OCI-LY7 (cell line): Measurements from ENCODE around the gene COL4A2. TPM values are rescaled to one million over a fixed set of nuclear protein-coding genes. Genes with fewer than 3 reads are reported as not detected.

Experiments
- BruUV-seq: library from RNA; stranded (reverse); fragments of 400-500 nt; replicated peaks from 2 replicates; lab custom pipeline; 2021; lab: Mats Ljungman, UMichigan
- CTCF ChIA-PET: fragments of 300-600 bp; sonication (Branson Sonifier 250); formaldehyde crosslinking; loops from one replicate; lab custom pipeline; 2022; ENCODE audit warnings: antibody characterized with exemption; ENCODE audit not compliant: unreplicated experiment; lab: Charles Lee
- POLR2A ChIA-PET: fragments of 300-600 bp; sonication (Branson Sonifier 250); formaldehyde crosslinking; loops from one replicate; lab custom pipeline; 2022; ENCODE audit warnings: antibody characterized with exemption; lab: Charles Lee
- DNase-seq: peaks from one replicate; pipeline ENCODE4 v3.0.0-alpha.2; 2015; ENCODE audit warnings: low spot score
- H2AFZ ChIP-seq: fragments of 200-600 bp; sonication (generic), shearing (Covaris generic); 2 replicates; pipeline ENCODE4 v1.6.1; 2014; ENCODE audit warnings: mild to moderate bottlenecking, antibody characterized with exemption, low read length, moderate library complexity
- H3K27ac ChIP-seq: fragments of 200-600 bp; sonication (generic); 2 replicates; pipeline ENCODE4 v1.5.1; 2014; ENCODE audit warnings: mixed run types, low read depth, mild to moderate bottlenecking, moderate library complexity, low read length, inconsistent platforms; ENCODE audit not compliant: poor library complexity, severe bottlenecking
- H3K36me3 ChIP-seq: fragments of 200-600 bp; sonication (generic); 2 replicates; pipeline ENCODE4 v1.6.1; 2014; ENCODE audit warnings: mild to moderate bottlenecking, antibody characterized with exemption, low read length, moderate library complexity, mixed read lengths; ENCODE audit not compliant: insufficient read depth
- H3K4me1 ChIP-seq: fragments of 200-600 bp; sonication (generic); 2 replicates; pipeline ENCODE4 v1.5.1; 2014; ENCODE audit warnings: mild to moderate bottlenecking, low read length; ENCODE audit not compliant: insufficient read depth, poor library complexity, severe bottlenecking
- H3K4me2 ChIP-seq: fragments of 200-600 bp; sonication (generic); 2 replicates; pipeline ENCODE4 v1.6.1; 2014; ENCODE audit warnings: mild to moderate bottlenecking, low read length
- H3K4me3 ChIP-seq: fragments of 200-600 bp; sonication (generic); 2 replicates; pipeline ENCODE4 v1.5.1; 2014; ENCODE audit warnings: mild to moderate bottlenecking, low read depth, low read length; ENCODE audit not compliant: poor library complexity, severe bottlenecking
- H3K79me2 ChIP-seq: fragments of 200-600 bp; sonication (generic); 2 replicates; pipeline ENCODE4 v1.6.1; 2016; ENCODE audit warnings: low read depth, mild to moderate bottlenecking, low read length, moderate library complexity, mixed read lengths; ENCODE audit not compliant: insufficient read depth
- H3K9me2 ChIP-seq: fragments of 200-600 bp; sonication (generic); 2 replicates; pipeline ENCODE4 v1.6.1; 2016; ENCODE audit warnings: mild to moderate bottlenecking, low read length, mixed read lengths; ENCODE audit not compliant: insufficient read depth
- H3K9me3 ChIP-seq: fragments of 200-600 bp; sonication (generic); 2 replicates; pipeline ENCODE4 v1.6.1; 2014; ENCODE audit warnings: mild to moderate bottlenecking, mixed run types, low read length, mixed read lengths
- H4K20me1 ChIP-seq: fragments of 200-600 bp; sonication (generic); 2 replicates; pipeline ENCODE4 v1.6.1; 2014; ENCODE audit warnings: mild to moderate bottlenecking, antibody characterized with exemption, low read length, moderate library complexity, mixed read lengths; ENCODE audit not compliant: insufficient read depth
- EZH2phosphoT487 ChIP-seq: fragments of 200-600 bp; sonication (generic); IDR thresholded peaks from 2 replicates; pipeline ENCODE4 v1.6.1; 2018; ENCODE audit warnings: low read depth, borderline replicate concordance, mild to moderate bottlenecking, mixed run types, antibody characterized with exemption, low read length, moderate library complexity, mixed read lengths
- intact Hi-C: fragments of 100-400 bp; cut with micrococcal nuclease; formaldehyde crosslinking; loops from one replicate; pipeline ENCODE4 v1.10.0; 2022; ENCODE audit not compliant: unreplicated experiment
- total RNA-seq, 2 experiments: library from RNA; depleted of rRNA in 1 of 2; stranded (reverse); fragments of >200 nt in 1 of 2; shearing (Covaris generic) in 1 of 2; gene quantifications; 2 replicates each; pipeline ENCODE4 v1.2.3, GENCODE V29; 2014 to 2022
- TF ChIP-seq, protein P1 (sequence below): fragments of 200-600 bp; sonication (generic); conservative IDR thresholded peaks from 2 replicates; pipeline ENCODE4 v1.5.1; 2014; ENCODE audit warnings: mild to moderate bottlenecking, antibody characterized with exemption, low read length, moderate library complexity, mixed read lengths

COL4A2 gene
- total RNA-seq, 2 experiments from 2014 or later, result 0.34 TPM; not detected in 1

DNA sequence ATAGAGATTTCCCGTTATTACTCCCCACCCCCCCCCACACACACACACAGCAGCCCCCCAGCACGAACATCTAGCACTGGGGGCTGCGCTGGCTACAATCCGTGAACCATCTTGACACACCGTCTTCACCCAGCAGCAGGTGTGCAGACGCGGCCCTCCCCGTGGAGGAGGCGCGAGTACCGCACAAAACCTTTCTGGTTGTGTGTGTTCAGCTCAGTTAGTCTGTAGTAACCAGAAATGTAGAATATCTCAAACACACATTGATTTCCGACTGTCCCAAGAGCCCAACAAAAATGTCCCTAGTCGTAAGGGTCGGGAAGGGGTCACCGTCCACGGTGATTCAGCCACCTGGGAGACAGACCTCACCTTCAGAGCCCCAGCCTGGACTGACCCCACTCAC lies 131.7 kb downstream of the COL4A2 start:
- Histone ChIP-seq H3K4me1 (no peaks in the 10 kb centered on the region), H3K79me2 (no peaks in the 10 kb centered on the region), H4K20me1 (no peaks in the 10 kb centered on the region), H3K27ac (no peak overlapping the region), H3K36me3 (no peaks in the 10 kb centered on the region), H3K9me3 (no peaks in the 10 kb centered on the region), H2AFZ (no peak overlapping the region), H3K9me2 (no peaks in the 10 kb centered on the region), H3K4me2 (no peak overlapping the region), H3K4me3 (no peak overlapping the region)
- CTCF ChIA-PET, result no interaction called here
- BruUV-seq, result no TSS peak
- intact Hi-C loops, result no loop called here
- no peak for DNase-seq
- TF ChIP-seq, protein P1, sequence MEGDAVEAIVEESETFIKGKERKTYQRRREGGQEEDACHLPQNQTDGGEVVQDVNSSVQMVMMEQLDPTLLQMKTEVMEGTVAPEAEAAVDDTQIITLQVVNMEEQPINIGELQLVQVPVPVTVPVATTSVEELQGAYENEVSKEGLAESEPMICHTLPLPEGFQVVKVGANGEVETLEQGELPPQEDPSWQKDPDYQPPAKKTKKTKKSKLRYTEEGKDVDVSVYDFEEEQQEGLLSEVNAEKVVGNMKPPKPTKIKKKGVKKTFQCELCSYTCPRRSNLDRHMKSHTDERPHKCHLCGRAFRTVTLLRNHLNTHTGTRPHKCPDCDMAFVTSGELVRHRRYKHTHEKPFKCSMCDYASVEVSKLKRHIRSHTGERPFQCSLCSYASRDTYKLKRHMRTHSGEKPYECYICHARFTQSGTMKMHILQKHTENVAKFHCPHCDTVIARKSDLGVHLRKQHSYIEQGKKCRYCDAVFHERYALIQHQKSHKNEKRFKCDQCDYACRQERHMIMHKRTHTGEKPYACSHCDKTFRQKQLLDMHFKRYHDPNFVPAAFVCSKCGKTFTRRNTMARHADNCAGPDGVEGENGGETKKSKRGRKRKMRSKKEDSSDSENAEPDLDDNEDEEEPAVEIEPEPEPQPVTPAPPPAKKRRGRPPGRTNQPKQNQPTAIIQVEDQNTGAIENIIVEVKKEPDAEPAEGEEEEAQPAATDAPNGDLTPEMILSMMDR, result no peak
- no peak for TF ChIP-seq EZH2phosphoT487
- POLR2A ChIA-PET, result no interaction called here

DNA sequence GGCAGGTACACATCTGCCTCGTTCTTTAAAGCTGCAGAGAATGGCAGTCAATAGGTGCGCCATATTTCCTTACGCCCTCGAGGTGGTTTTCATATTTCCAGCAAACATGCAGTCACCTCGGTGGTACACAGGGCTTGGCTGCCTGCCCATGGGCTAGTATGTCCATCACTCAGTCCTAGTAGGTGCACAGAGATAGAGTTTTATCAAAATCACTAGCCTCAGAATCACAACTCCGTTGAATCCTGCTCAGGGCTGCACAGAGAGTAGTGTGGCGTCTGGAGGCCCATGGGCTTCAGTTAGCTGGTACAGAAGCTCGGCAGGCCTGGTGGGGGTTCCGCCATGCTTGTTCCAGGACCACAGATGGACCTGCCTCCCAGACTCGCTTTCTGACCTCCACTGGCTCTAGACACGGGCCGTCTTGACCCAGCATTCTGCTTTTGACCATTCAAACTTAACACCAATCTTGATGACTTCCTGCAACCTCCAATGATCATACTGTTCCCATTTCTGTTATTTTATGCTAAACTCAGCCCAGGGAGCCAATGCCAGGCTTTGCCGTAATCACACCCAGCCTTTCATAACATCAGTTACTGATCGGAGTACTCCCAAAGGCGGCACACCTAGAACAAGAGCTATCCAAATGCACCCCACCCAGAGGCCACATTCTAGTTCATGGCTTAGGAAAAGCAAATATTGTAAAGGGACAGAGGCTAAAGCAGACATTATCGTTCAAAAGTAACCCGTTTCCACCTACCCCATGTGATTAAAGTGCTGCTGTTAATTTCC lies 134.1 kb downstream of the COL4A2 start:
- no peak overlapping the region for H3K4me2 ChIP-seq
- no peaks in the 10 kb centered on the region for H3K9me3 ChIP-seq
- H3K4me3 ChIP-seq, result no peak overlapping the region
- no peak overlapping the region for H2AFZ ChIP-seq
- H3K9me2 ChIP-seq, result no peaks in the 10 kb centered on the region
- no peaks in the 10 kb centered on the region for H3K4me1 ChIP-seq
- no peaks in the 10 kb centered on the region for H4K20me1 ChIP-seq
- H3K27ac ChIP-seq, result no peak overlapping the region
- BruUV-seq, result no TSS peak
- DNase-seq, result no peak
- intact Hi-C loops, result no loop called here
- ChIA-PET POLR2A (no interaction called here), CTCF (no interaction called here)
- no peak for TF ChIP-seq EZH2phosphoT487
- TF ChIP-seq, protein P1, result no peak
- H3K36me3 ChIP-seq, result no peaks in the 10 kb centered on the region
- H3K79me2 ChIP-seq, result no peaks in the 10 kb centered on the region

DNA sequence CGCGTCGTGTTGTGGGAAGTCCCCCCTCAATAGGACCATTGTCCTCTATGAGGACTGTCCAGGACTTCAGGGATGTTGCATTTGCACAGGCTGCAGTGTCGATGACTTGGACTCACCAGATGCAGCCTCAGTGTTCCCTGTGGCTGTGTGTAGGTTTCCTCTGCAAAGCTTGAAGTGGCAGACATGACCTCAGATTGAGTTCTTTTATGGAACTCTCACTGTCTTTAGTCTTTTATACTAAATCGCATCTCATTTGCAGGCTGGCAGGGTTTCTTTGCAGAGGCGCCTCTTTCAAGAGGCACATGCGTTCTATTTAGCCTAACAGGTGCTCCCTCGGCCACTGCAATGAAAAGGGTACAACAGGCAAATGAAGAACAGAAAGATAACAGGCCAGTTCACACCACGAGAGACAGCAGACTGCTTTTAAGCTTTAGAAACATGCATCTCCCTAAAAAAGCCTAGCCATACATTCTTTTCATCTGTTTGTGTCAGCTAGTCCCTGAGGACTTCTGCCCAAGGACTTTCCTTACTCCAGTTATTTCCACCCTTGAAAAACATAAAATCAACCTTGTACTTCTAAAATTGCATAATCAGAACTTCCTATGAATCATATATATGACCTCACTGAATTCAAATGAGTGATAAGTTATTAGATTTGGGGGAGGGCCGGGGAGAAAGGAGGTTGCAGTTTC lies 136.0 kb downstream of the COL4A2 start:
- Histone ChIP-seq H2AFZ (no peak overlapping the region), H3K27ac (no peak overlapping the region), H3K79me2 (no peaks in the 10 kb centered on the region), H3K9me3 (no peaks in the 10 kb centered on the region), H3K36me3 (no peaks in the 10 kb centered on the region), H3K4me1 (no peaks in the 10 kb centered on the region), H3K4me3 (no peak overlapping the region), H3K4me2 (no peak overlapping the region), H4K20me1 (no peaks in the 10 kb centered on the region), H3K9me2 (no peaks in the 10 kb centered on the region)
- no TSS peak for BruUV-seq
- DNase-seq, result no peak
- ChIA-PET POLR2A (no interaction called here), CTCF (no interaction called here)
- intact Hi-C loops, result no loop called here
- no peak for TF ChIP-seq EZH2phosphoT487
- TF ChIP-seq, protein P1, result no peak
